CD4-positive, alpha-beta T cell treated with Interleukin-17A for 1 hour (primary cell): ENCODE measurements around the gene TRIM9.

ENCODE experiments used
- DNase-seq: peaks from one replicate; pipeline ENCODE4 v3.0.0-alpha.2; 2020

Gene TRIM9

GRCh38 chr14:51044961-51045360 lies 49.9 kb downstream of the TRIM9 start:
- no peak for DNase-seq

- DNase-seq, result no peak
These were observed 53.0 kb downstream of the TRIM9 start for GRCh38 chr14:51041883-51042282.

GRCh38 chr14:51041108-51041531 lies 53.8 kb downstream of the TRIM9 start:
- DNase-seq, result no peak

GRCh38 chr14:51039252-51039651 lies 55.7 kb downstream of the TRIM9 start:
- DNase-seq, result no peak

- DNase-seq, result no peak
These were observed 59.2 kb downstream of the TRIM9 start for GRCh38 chr14:51035611-51036192.

GRCh38 chr14:51028851-51029754 lies 65.8 kb downstream of the TRIM9 start:
- no peak for DNase-seq

GRCh38 chr14:51028361-51028760 lies 66.5 kb downstream of the TRIM9 start:
- no peak for DNase-seq

- DNase-seq, result no peak
These were observed 70.5 kb downstream of the TRIM9 start for GRCh38 chr14:51024377-51024776.

GRCh38 chr14:51023964-51024363 lies 70.9 kb downstream of the TRIM9 start:
- no peak for DNase-seq

GRCh38 chr14:51022769-51023168 lies 72.1 kb downstream of the TRIM9 start:
- no peak for DNase-seq

- DNase-seq, result no peak
These were observed 74.7 kb downstream of the TRIM9 start for GRCh38 chr14:51020024-51020710.

GRCh38 chr14:51019089-51019488 lies 75.8 kb downstream of the TRIM9 start:
- no peak for DNase-seq

- no peak for DNase-seq
These were observed 76.4 kb downstream of the TRIM9 start for GRCh38 chr14:51018521-51018920.

GRCh38 chr14:51014625-51015024 lies 80.3 kb downstream of the TRIM9 start:
- no peak for DNase-seq

GRCh38 chr14:51014086-51014485 lies 80.8 kb downstream of the TRIM9 start:
- DNase-seq, result no peak

- no peak for DNase-seq
These were observed 82.8 kb downstream of the TRIM9 start for GRCh38 chr14:51012055-51012454.

- DNase-seq, result no peak
These were observed 86.5 kb downstream of the TRIM9 start for GRCh38 chr14:51008446-51008845.

- DNase-seq, result no peak
These were observed 88.1 kb downstream of the TRIM9 start for GRCh38 chr14:51006781-51007211.

GRCh38 chr14:51006324-51006723 lies 88.6 kb downstream of the TRIM9 start:
- DNase-seq, result no peak

- no peak for DNase-seq
These were observed 89.9 kb downstream of the TRIM9 start for GRCh38 chr14:51004801-51005526.

GRCh38 chr14:51004352-51004800 lies 90.5 kb downstream of the TRIM9 start:
- no peak for DNase-seq

- DNase-seq, result no peak
These were observed 92.4 kb downstream of the TRIM9 start for GRCh38 chr14:51002406-51002999.

- DNase-seq, result no peak
These were observed 94.3 kb downstream of the TRIM9 start for GRCh38 chr14:51000566-51000965.
